NT2/D1 (cell line): ENCODE data around the gene RPL10.

Experiments
- SUZ12 ChIP-seq: IDR thresholded peaks from 2 replicates; pipeline ENCODE4 v1.6.1; 2011; ENCODE audit not compliant: insufficient read length, insufficient read depth; ENCODE audit errors: extremely low read depth
- ZNF274 ChIP-seq: IDR thresholded peaks from 2 replicates; pipeline ENCODE4 v1.6.1; 2011; ENCODE audit warnings: mild to moderate bottlenecking, low read depth, low read length

- no peak for TF ChIP-seq SUZ12
- TF ChIP-seq ZNF274 = no peak
Observed at GRCh38 chrX:154355776-154356140, 42.4 kb upstream of the RPL10 start.
